Astrocyte (in vitro differentiated cells and primary cell): ENCODE results near the gene CRX. TPM values are rescaled to one million over a fixed set of nuclear protein-coding genes. Genes with fewer than 3 reads are reported as not detected.
A peak's percentile ranks its signal among the peaks of the same experiment; 100 is the strongest.

Experiments
- DNase-seq: peaks from one replicate; pipeline ENCODE4 v3.0.0-alpha.2; 2010; ENCODE audit warnings: low read depth
- FAIRE-seq: peaks from 2 replicates; lab custom pipeline; 2011; peaks lifted over from hg19 to GRCh38; lab: Jason Lieb, UNC
- H2AFZ ChIP-seq: 2 replicates; pipeline ENCODE4 v1.6.0; 2012; ENCODE audit warnings: low read depth, low read length, inconsistent platforms
- H3K27ac ChIP-seq: 2 replicates; pipeline ENCODE4 v1.5.1; 2011; ENCODE audit warnings: low read depth, low read length, inconsistent platforms
- H3K27me3 ChIP-seq: 2 replicates; pipeline ENCODE4 v1.6.0; 2011; ENCODE audit warnings: low read length, inconsistent platforms; ENCODE audit not compliant: insufficient read depth
- H3K36me3 ChIP-seq: 2 replicates; pipeline ENCODE4 v1.5.1; 2011; ENCODE audit warnings: low read length, inconsistent platforms; ENCODE audit not compliant: insufficient read depth
- H3K4me1 ChIP-seq: 2 replicates; pipeline ENCODE4 v1.5.1; 2011; ENCODE audit warnings: low read length, inconsistent platforms; ENCODE audit not compliant: insufficient read depth
- H3K4me2 ChIP-seq: 2 replicates; pipeline ENCODE4 v1.6.0; 2012; ENCODE audit warnings: low read length, inconsistent platforms
- H3K4me3 ChIP-seq: 2 replicates; pipeline ENCODE4 v1.5.1; 2011; ENCODE audit warnings: low read depth, mild to moderate bottlenecking, low read length, inconsistent platforms; ENCODE audit not compliant: insufficient read depth
- H3K79me2 ChIP-seq: 2 replicates; pipeline ENCODE4 v1.6.0; 2012; ENCODE audit warnings: mild to moderate bottlenecking, low read length, inconsistent platforms; ENCODE audit not compliant: insufficient read depth
- H3K9ac ChIP-seq: 2 replicates; pipeline ENCODE4 v1.6.0; 2012; ENCODE audit warnings: mild to moderate bottlenecking, low read length, inconsistent platforms
- H3K9me3 ChIP-seq: 2 replicates; pipeline ENCODE4 v1.5.1; 2012; ENCODE audit warnings: low read depth, mild to moderate bottlenecking, low read length, inconsistent platforms; ENCODE audit not compliant: insufficient read depth
- H4K20me1 ChIP-seq: 2 replicates; pipeline ENCODE4 v1.6.0; 2012; ENCODE audit warnings: low read length, inconsistent platforms; ENCODE audit not compliant: insufficient read depth
- H3K27ac Mint-ChIP-seq: one replicate; pipeline ENCODE4 v1.8.0; 2021; ENCODE audit warnings: mild to moderate bottlenecking, mixed read lengths; ENCODE audit not compliant: unreplicated experiment
- H3K27me3 Mint-ChIP-seq: one replicate; pipeline ENCODE4 v1.8.0; 2021; ENCODE audit warnings: low read depth, mixed read lengths; ENCODE audit not compliant: unreplicated experiment
- H3K36me3 Mint-ChIP-seq: one replicate; pipeline ENCODE4 v1.8.0; 2021; ENCODE audit warnings: low read depth, mixed read lengths; ENCODE audit not compliant: unreplicated experiment
- H3K4me1 Mint-ChIP-seq: one replicate; pipeline ENCODE4 v1.8.0; 2021; ENCODE audit warnings: low read depth, mixed read lengths; ENCODE audit not compliant: unreplicated experiment
- H3K4me3 Mint-ChIP-seq: one replicate; pipeline ENCODE4 v1.8.0; 2021; ENCODE audit warnings: mild to moderate bottlenecking, moderate library complexity, mixed read lengths; ENCODE audit not compliant: unreplicated experiment
- H3K9me3 Mint-ChIP-seq: one replicate; pipeline ENCODE4 v1.8.0; 2021; ENCODE audit warnings: mild to moderate bottlenecking, mixed read lengths; ENCODE audit not compliant: unreplicated experiment
- CTCF ChIP-seq: IDR thresholded peaks from 2 replicates; pipeline ENCODE4 v1.5.1; 2011; ENCODE audit warnings: low read depth, mild to moderate bottlenecking, inconsistent platforms, low read length, moderate library complexity; ENCODE audit not compliant: insufficient read depth
- EZH2 ChIP-seq: IDR thresholded peaks from 2 replicates; pipeline ENCODE4 v1.6.1; 2012; ENCODE audit warnings: mild to moderate bottlenecking, low read length, inconsistent platforms; ENCODE audit not compliant: insufficient read depth
- total RNA-seq: library from RNA; stranded (reverse); gene quantifications from 2 replicates; pipeline ENCODE4 v1.2.1, GENCODE V29; 2021

Gene CRX
- total RNA-seq, 1 donor from 2014 or later, result not detected

GRCh38 chr19:47790398-47790814, 31.3 kb upstream of the CRX start:
- Mint-ChIP-seq H3K27ac (no peak overlapping the region), H3K4me3 (no peak overlapping the region), H3K36me3 (peaks cover 5% of the 10 kb centered on the region), H3K4me1 (peaks cover 3% of the 10 kb centered on the region), H3K9me3 (no peaks in the 10 kb centered on the region), H3K27me3 (no peaks in the 10 kb centered on the region)
- TF ChIP-seq EZH2 (no peak), CTCF (peak; percentile 57)
- Histone ChIP-seq H3K27ac (no peak overlapping the region), H3K4me2 (no peak overlapping the region), H2AFZ (no peak overlapping the region), H3K36me3 (peaks cover 2% of the 10 kb centered on the region), H3K9me3 (no peaks in the 10 kb centered on the region), H3K4me1 (no peaks in the 10 kb centered on the region), H3K9ac (no peak overlapping the region), H3K79me2 (no peaks in the 10 kb centered on the region), H3K27me3 (no peaks in the 10 kb centered on the region), H4K20me1 (no peaks in the 10 kb centered on the region), H3K4me3 (no peak overlapping the region)
- FAIRE-seq (no peak), DNase-seq (peak; percentile 27)

GRCh38 chr19:47792616-47793015, 29.1 kb upstream of the CRX start:
- H3K36me3 ChIP-seq, result no peaks in the 10 kb centered on the region
- H3K27me3 Mint-ChIP-seq, result no peaks in the 10 kb centered on the region
- no peak overlapping the region for H3K4me2 ChIP-seq
- H3K79me2 ChIP-seq, result no peaks in the 10 kb centered on the region
- H3K36me3 Mint-ChIP-seq, result peaks cover 4% of the 10 kb centered on the region
- no peak overlapping the region for H3K9ac ChIP-seq
- H3K4me3 ChIP-seq, result no peak overlapping the region
- TF ChIP-seq EZH2 (no peak), CTCF (no peak)
- no peak overlapping the region for H2AFZ ChIP-seq
- DNase-seq (no peak), FAIRE-seq (no peak)
- no peaks in the 10 kb centered on the region for H4K20me1 ChIP-seq
- H3K27ac ChIP-seq, result no peak overlapping the region
- no peaks in the 10 kb centered on the region for H3K27me3 ChIP-seq
- peaks cover 3% of the 10 kb centered on the region for H3K4me1 Mint-ChIP-seq
- H3K9me3 Mint-ChIP-seq, result no peaks in the 10 kb centered on the region
- H3K4me1 ChIP-seq, result no peaks in the 10 kb centered on the region
- H3K9me3 ChIP-seq, result no peaks in the 10 kb centered on the region
- no peak overlapping the region for H3K27ac Mint-ChIP-seq
- H3K4me3 Mint-ChIP-seq, result no peak overlapping the region

GRCh38 chr19:47794526-47794925, 27.2 kb upstream of the CRX start:
- Histone ChIP-seq H3K4me1 (no peaks in the 10 kb centered on the region), H2AFZ (no peak overlapping the region), H4K20me1 (no peaks in the 10 kb centered on the region), H3K4me2 (no peak overlapping the region), H3K36me3 (no peaks in the 10 kb centered on the region), H3K9ac (no peak overlapping the region), H3K4me3 (no peak overlapping the region), H3K27ac (no peak overlapping the region), H3K9me3 (no peaks in the 10 kb centered on the region), H3K27me3 (no peaks in the 10 kb centered on the region), H3K79me2 (no peaks in the 10 kb centered on the region)
- no peak for TF ChIP-seq EZH2
- no peak for TF ChIP-seq CTCF
- Mint-ChIP-seq H3K27ac (no peak overlapping the region), H3K27me3 (peaks cover 8% of the 10 kb centered on the region), H3K4me3 (no peak overlapping the region), H3K4me1 (peaks cover 1% of the 10 kb centered on the region), H3K9me3 (peaks cover 3% of the 10 kb centered on the region), H3K36me3 (no peaks in the 10 kb centered on the region)
- FAIRE-seq, result no peak
- DNase-seq, result no peak
